Stimulated activated CD4-positive, alpha-beta T cell treated with anti-CD3 and anti-CD28 coated beads, TNF-alpha, amount 100 ng/mL, for 48 hours (primary cell): Measurements from ENCODE around the gene ATP11A.

Source experiments
- DNase-seq, 3 donors: peaks; one replicate each; pipeline ENCODE4 v3.0.0-alpha.2; 2020; ENCODE audit warnings: low read depth in 3 of 3

ATP11A gene

GRCh38 chr13:112741835-112742570, 52.2 kb downstream of the ATP11A start:
- DNase-seq, result no peak

- no peak for DNase-seq
These were observed 52.7 kb downstream of the ATP11A start for GRCh38 chr13:112742583-112742982.

- no peak for DNase-seq
These were observed 53.8 kb downstream of the ATP11A start for GRCh38 chr13:112743451-112744167.

GRCh38 chr13:112744168-112745021, 54.6 kb downstream of the ATP11A start:
- no peak for DNase-seq

DNA sequence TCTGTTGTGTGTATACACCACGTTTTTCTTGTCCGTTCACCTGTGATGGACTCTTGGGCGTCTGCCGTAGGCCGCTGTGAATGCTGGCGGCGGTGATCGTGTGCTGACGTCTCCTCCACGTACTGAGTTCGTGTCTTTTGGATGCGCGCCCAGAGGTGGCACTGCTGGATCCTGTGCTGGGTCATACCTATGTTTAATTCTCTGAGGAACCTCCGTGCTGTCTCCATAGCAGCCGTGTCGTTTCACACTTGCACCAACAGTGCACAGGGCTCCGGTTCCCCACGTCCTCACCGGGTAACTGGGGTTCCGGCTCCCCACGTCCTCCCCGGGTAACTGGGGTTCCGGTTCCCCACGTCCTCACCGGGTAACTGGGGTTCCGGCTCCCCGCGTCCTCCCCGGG, 56.2 kb downstream of the ATP11A start:
- no peak for DNase-seq

DNA sequence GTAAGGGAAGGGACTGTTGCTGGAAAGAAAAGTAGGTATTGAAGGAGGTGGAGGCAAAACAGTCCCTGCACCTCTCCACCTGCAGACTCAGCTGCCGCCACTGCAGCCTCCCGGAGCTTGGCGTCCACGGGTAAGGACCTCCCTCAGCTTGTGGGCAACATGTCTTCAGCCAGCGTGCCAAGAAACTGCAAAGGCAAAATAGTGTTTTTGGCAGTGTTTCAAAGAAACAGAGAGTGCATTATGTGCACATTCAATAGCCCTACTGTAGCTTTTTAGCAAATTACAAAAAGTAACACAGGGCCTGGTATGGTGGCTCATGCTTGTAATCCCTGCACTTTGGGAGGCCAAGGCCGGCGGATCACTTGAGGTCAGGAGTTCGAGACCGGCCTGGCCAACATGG, 57.4 kb downstream of the ATP11A start:
- DNase-seq, result no peak

- DNase-seq, result no peak
These were observed 59.3 kb downstream of the ATP11A start for GRCh38 chr13:112748947-112749735.

GRCh38 chr13:112750570-112750969, 60.7 kb downstream of the ATP11A start:
- no peak for DNase-seq

DNA sequence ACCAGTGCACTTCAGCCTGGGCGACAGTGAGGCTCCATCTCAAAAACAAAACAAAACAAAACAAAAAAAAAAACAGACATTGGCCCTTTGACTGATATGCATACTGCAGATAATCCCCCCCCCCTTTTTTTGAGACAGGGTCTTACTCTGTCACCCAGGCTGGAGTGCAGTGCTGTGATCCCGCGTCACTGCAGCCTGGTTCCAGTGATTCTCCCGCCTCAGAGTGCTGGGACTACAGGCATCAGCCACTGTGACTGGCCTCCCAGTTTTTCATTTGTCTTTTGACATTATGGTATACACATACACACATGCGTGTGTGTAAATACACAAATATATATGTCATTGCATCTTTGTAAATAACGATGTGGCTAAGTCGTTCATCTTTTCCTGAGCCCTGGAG, 61.8 kb downstream of the ATP11A start:
- no peak for DNase-seq

GRCh38 chr13:112752211-112752610, 62.4 kb downstream of the ATP11A start:
- no peak for DNase-seq

GRCh38 chr13:112752711-112753541, 63.1 kb downstream of the ATP11A start:
- peak in 1 of 3 donors; percentile 5 for DNase-seq

- no peak for DNase-seq
These were observed 64.0 kb downstream of the ATP11A start for GRCh38 chr13:112753833-112754232.

GRCh38 chr13:112754281-112755025, 64.6 kb downstream of the ATP11A start:
- no peak for DNase-seq

GRCh38 chr13:112755331-112755730, 65.5 kb downstream of the ATP11A start:
- no peak for DNase-seq

GRCh38 chr13:112756081-112756480, 66.2 kb downstream of the ATP11A start:
- no peak for DNase-seq

DNA sequence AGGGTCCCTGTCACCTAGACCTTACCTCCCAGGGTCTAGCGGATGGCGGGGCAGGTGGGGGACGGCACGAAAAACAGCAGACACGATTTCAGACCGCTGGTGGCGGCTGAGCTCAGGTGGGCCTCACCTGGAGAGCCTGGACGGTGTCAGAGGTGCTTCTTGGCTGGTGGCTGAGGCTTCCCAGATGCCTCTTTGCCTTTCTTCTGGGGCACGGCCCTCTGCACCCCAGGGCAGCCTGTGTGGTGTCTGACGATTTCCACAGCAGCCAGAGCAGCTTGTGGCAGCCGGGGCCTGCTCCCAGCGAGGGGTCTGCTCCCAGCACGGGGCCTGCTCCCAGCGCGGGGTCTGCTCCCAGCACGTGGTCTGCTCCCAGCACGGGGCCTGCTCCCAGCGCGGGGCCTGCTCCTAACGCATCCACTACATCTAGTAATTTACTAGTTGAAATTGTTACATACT, 66.7 kb downstream of the ATP11A start:
- DNase-seq, result no peak

DNA sequence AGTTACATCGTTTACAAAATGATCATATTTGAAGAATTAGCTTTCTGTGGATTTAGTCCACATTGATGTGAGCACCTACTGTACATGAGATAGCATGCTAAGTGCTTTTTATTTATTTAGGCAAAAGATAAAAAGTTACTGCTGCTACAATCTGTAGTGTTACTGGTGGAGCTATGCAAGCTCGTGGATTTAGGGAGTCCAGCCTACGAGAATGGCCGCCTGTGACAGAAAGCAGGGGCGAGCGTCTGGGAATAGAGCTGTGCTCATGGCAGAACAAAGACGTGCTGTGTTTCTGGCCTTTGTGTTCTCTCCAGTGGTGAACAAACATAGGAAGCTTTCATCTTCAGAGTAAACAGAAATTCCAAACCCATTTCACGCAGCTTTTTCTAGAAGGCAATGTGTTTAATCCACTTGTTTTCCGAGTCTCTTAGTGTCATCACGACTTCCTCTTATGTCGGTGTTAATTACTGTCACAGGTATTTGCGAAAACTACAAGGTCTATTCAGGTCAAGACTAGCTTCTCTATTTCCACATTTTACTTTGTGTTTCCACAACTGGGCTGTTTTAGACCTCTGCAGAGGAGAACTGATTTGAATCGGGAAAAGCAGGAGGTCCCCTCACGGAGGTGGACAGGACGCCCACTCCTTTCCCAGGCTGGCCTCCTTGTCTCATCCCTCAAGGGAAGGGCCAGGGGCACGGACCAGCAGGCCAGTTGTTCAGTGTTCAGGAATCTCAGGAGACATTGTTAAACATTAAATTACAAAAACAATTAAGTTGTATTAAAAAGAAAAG, 67.3 kb downstream of the ATP11A start:
- no peak for DNase-seq

GRCh38 chr13:112757759-112758086, 67.9 kb downstream of the ATP11A start:
- DNase-seq, result no peak

GRCh38 chr13:112759053-112759452, 69.2 kb downstream of the ATP11A start:
- no peak for DNase-seq
